Measurements from ENCODE around the gene PACS2. TPM values are rescaled to one million over a fixed set of nuclear protein-coding genes. Genes with fewer than 3 reads are reported as not detected.
"Not testable (repeated sequence)": the region's sequence is repeated elsewhere in the genome, so short reads cannot be mapped to it uniquely, and the experiment has no call there.

PACS2 gene
- total and polyA plus RNA-seq, 2 of the 4 experiments (the other 2 are of a cell fraction): 15.6 to 32.2 TPM

DNA sequence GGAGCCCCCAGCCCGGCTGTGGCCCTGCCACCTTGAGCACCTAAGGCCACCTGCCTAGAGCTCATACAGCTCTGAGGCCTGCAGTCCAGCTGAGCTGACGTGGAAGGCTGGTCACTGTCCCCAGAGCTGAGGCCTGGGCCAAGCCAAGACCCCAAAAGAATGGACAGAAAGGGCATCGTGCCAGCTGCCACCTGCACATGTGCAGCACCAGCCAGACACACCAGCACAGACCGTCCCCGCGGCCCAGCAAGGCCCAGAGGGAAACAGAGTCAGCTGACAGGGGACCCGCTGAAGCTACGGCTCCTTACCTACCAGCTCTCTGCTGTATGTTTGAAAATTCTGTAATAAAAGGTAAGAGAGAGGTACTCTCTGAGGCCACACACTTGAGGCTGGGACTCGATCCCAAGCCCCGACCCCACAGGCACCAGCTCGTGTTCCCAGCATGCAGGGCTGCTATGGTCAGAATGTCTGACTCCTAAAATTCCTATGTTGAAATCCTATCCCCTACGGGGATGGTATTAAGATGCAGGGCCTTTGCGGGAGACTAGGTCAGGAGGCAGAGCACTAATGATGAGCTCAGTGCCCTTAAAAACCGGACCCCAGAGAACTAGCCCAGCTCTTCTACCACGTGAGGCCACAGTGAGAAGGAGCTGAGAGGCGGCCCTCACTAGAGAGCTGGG lies 39.1 kb upstream of the PACS2 start:
- H2AFZ ChIP-seq (replicated peaks; ENCODE audit: low read length, poor library complexity): peak overlapping the region; percentile 60
- TF ChIP-seq CEBPB (IDR thresholded peaks at IDR 0.05; ENCODE audit: low read depth, low read length): peak; percentile 31; the same call in 1 of the 2 replicates
- TF ChIP-seq, protein P1, sequence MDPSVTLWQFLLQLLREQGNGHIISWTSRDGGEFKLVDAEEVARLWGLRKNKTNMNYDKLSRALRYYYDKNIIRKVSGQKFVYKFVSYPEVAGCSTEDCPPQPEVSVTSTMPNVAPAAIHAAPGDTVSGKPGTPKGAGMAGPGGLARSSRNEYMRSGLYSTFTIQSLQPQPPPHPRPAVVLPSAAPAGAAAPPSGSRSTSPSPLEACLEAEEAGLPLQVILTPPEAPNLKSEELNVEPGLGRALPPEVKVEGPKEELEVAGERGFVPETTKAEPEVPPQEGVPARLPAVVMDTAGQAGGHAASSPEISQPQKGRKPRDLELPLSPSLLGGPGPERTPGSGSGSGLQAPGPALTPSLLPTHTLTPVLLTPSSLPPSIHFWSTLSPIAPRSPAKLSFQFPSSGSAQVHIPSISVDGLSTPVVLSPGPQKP (IDR thresholded peaks at IDR 0.05; ENCODE audit: borderline replicate concordance, low read depth, low read length): no peak
- no peak overlapping the region for H2AK9ac ChIP-seq (replicated peaks; ENCODE audit: low read depth, low read length, poor library complexity)
- dilution Hi-C loops (cut with HindIII; ENCODE audit: low sequenced_read_pairs, unreplicated experiment): no loop called here
- H4K8ac ChIP-seq (ENCODE audit: low read depth in 2 of 2, low read length in 2 of 2): no peak overlapping the region
- peak overlapping the region; percentile 2; the same call in 1 of the 2 replicates for H3K27ac ChIP-seq (ENCODE audit: insufficient read depth, low read length)
- no peak overlapping the region; the same call in 1 of the 2 replicates for H3K4me2 ChIP-seq (ENCODE audit: low read depth, low read length)
- H4K20me1 ChIP-seq (ENCODE audit: insufficient read depth, low read length): peaks cover 25% of the 10 kb centered on the region
- H2BK20ac ChIP-seq (ENCODE audit: low read depth, low read length): no peak overlapping the region
- H3K56ac ChIP-seq (ENCODE audit: extremely low read depth, insufficient read depth, low read length): no peak overlapping the region
- H2BK120ac ChIP-seq (ENCODE audit: low read depth, low read length): no peak overlapping the region
- H4K5ac ChIP-seq (ENCODE audit: low read depth, low read length): no peak overlapping the region; the same call in 1 of the 2 replicates
- H2BK5ac ChIP-seq (ENCODE audit: low read depth, low read length, poor library complexity, severe bottlenecking): no peak overlapping the region
- H3K9ac ChIP-seq (ENCODE audit: low read depth, low read length): no peak overlapping the region
- in situ Hi-C loops (cut with MboI; ENCODE audit: low sequenced_read_pairs): no loop called here
- intact Hi-C loops (cut with micrococcal nuclease): no loop called here
- H3K9me3 ChIP-seq (ENCODE audit: control insufficient read depth, insufficient read depth, low read length): no peaks in the 10 kb centered on the region
- H3K14ac ChIP-seq (replicated peaks; ENCODE audit: low read depth, low read length): no peak overlapping the region
- H3K4me1 ChIP-seq (ENCODE audit: control insufficient read depth, insufficient read depth, low read length): peaks cover 6% of the 10 kb centered on the region
- H3K18ac ChIP-seq (ENCODE audit: low read depth, low read length): no peak overlapping the region
- H3K27me3 ChIP-seq (ENCODE audit: control insufficient read depth, insufficient read depth, low read length): no peaks in the 10 kb centered on the region
- BruUV-seq (replicated peaks): no TSS peak
- peaks cover 5% of the 10 kb centered on the region for H3K36me3 ChIP-seq (ENCODE audit: control insufficient read depth, insufficient read depth, low read length)
- peak; percentile 95 for ATAC-seq (ENCODE audit: low read depth)
- no peak overlapping the region for H2BK15ac ChIP-seq (ENCODE audit: low read depth, low read length)
- ChIA-PET POLR2A (ENCODE audit: unreplicated experiment) (no interaction called here), CTCF (no interaction called here)
- peaks cover 16 to 35% of the 10 kb centered on the region in 2 experiments for H3K79me1 ChIP-seq (ENCODE audit: low read depth in 1 of 2, low read length in 2 of 2)
- no peak overlapping the region for H3K23ac ChIP-seq (ENCODE audit: low read depth, low read length)
- peak; percentile 68 for DNase-seq
- H3K4ac ChIP-seq (ENCODE audit: low read depth, low read length): peak overlapping the region; percentile 20; the same call in 1 of the 2 replicates
- H3K4me3 ChIP-seq (ENCODE audit: insufficient read depth, low read depth, low read length): no peak overlapping the region
- H2AK5ac ChIP-seq (ENCODE audit: low read depth, low read length): peak overlapping the region; percentile 0
- H4K91ac ChIP-seq (ENCODE audit: insufficient read depth, low read depth, low read length): no peak overlapping the region
- no peaks in the 10 kb centered on the region; the same call in 1 of the 2 replicates for H3K9me1 ChIP-seq (ENCODE audit: insufficient read depth, low read length)
- WGBS, 2 experiments (ENCODE audit: extremely low coverage in 2 of 2, insufficient read length in 1 of 2): 81% methylated on average over 4 of the region's 16 CpGs; no CpG with 5 or more reads in 1 of the 2 experiments

DNA sequence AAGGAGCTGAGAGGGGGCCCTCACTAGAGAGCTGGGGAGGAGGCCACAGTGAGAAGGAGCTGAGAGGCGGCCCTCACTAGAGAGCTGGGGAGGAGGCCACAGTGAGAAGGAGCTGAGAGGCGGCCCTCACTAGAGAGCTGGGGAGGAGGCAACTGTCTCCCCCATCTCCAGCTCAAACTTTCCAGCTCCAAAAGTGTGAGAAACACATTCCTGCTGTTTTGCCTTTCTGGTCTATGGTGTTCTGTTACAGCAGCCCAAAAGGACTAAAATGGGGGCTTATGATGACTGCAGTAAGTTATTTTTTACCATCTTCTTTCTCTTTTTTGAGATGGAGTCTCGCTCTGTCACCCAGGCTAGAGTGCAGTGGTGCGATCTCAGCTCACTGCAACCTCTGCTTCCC lies 37.1 kb upstream of the PACS2 start:
- CTCF ChIA-PET: interaction anchor here (1.0 kb wide), 1 partner anchor 11 kb away, joined by 3 read pairs; no protein-coding TSS in a partner anchor
- H2AK5ac ChIP-seq (ENCODE audit: low read depth, low read length); H3K27ac ChIP-seq (ENCODE audit: insufficient read depth, low read length); H3K9me3 ChIP-seq (ENCODE audit: control insufficient read depth, insufficient read depth, low read length); ATAC-seq (ENCODE audit: low read depth); H3K56ac ChIP-seq (ENCODE audit: extremely low read depth, insufficient read depth, low read length); H4K91ac ChIP-seq (ENCODE audit: insufficient read depth, low read depth, low read length); H2BK5ac ChIP-seq (ENCODE audit: low read depth, low read length, poor library complexity, severe bottlenecking); intact Hi-C loops (cut with micrococcal nuclease); H3K36me3 ChIP-seq (ENCODE audit: control insufficient read depth, insufficient read depth, low read length); POLR2A ChIA-PET (ENCODE audit: unreplicated experiment); H3K9ac ChIP-seq (ENCODE audit: low read depth, low read length); H3K4me1 ChIP-seq (ENCODE audit: control insufficient read depth, insufficient read depth, low read length); H3K27me3 ChIP-seq (ENCODE audit: control insufficient read depth, insufficient read depth, low read length); H2BK15ac ChIP-seq (ENCODE audit: low read depth, low read length); H3K14ac ChIP-seq (replicated peaks; ENCODE audit: low read depth, low read length); H3K18ac ChIP-seq (ENCODE audit: low read depth, low read length); in situ Hi-C loops (cut with MboI; ENCODE audit: low sequenced_read_pairs); H3K4ac ChIP-seq (ENCODE audit: low read depth, low read length); H3K23ac ChIP-seq (ENCODE audit: low read depth, low read length); H3K4me2 ChIP-seq (ENCODE audit: low read depth, low read length); H2BK20ac ChIP-seq (ENCODE audit: low read depth, low read length); H2AFZ ChIP-seq (replicated peaks; ENCODE audit: low read length, poor library complexity); H2BK120ac ChIP-seq (ENCODE audit: low read depth, low read length); H3K9me1 ChIP-seq (ENCODE audit: insufficient read depth, low read length); BruUV-seq (replicated peaks); dilution Hi-C loops (cut with HindIII; ENCODE audit: low sequenced_read_pairs, unreplicated experiment); H3K4me3 ChIP-seq (ENCODE audit: insufficient read depth, low read depth, low read length): not testable (repeated sequence)
- Histone ChIP-seq H3K79me1 (ENCODE audit: low read depth in 1 of 2, low read length in 2 of 2) (peaks cover 16 to 48% of the 10 kb centered on the region in 2 experiments), H4K20me1 (ENCODE audit: insufficient read depth, low read length) (peaks cover 34% of the 10 kb centered on the region), H2AK9ac (replicated peaks; ENCODE audit: low read depth, low read length, poor library complexity) (peak overlapping the region; percentile 28), H4K5ac (ENCODE audit: low read depth, low read length) (peak overlapping the region; percentile 33), H4K8ac (ENCODE audit: low read depth in 2 of 2, low read length in 2 of 2) (peak overlapping the region in 1 of 2 experiments; percentile 79; a peak in 2 of 4 replicates)
- WGBS, 2 experiments (ENCODE audit: extremely low coverage in 2 of 2, insufficient read length in 1 of 2): 83% methylated on average over 1 of the region's 4 CpGs; no CpG with 5 or more reads in 1 of the 2 experiments
- DNase-seq: peak; percentile 18

Measured in IMR-90 (cell line).